HG02852 (cell line): Measurements from ENCODE around the gene SUCNR1.
"Not testable (repeated sequence)": the region's sequence is repeated elsewhere in the genome, so short reads cannot be mapped to it uniquely, and the experiment has no call there.

Experiments
- ATAC-seq: cut with Tn5 transposase; IDR thresholded peaks from one replicate; pipeline ENCODE4 v1.9.1; 2021; ENCODE audit warnings: mild to moderate bottlenecking, moderate library complexity; ENCODE audit not compliant: unreplicated experiment

The SUCNR1 gene

GRCh38 chr3:151900460-151900859, 27.0 kb downstream of the SUCNR1 start:
- no peak for ATAC-seq

- ATAC-seq: no peak
Observed at GRCh38 chr3:151900884-151901643, 27.6 kb downstream of the SUCNR1 start.

- no peak for ATAC-seq
Observed at GRCh38 chr3:151901644-151902285, 28.3 kb downstream of the SUCNR1 start.

- no peak for ATAC-seq
Observed at GRCh38 chr3:151903501-151903991, 30.1 kb downstream of the SUCNR1 start.

- no peak for ATAC-seq
Observed at GRCh38 chr3:151905647-151906046, 32.2 kb downstream of the SUCNR1 start.

- no peak for ATAC-seq
Observed at GRCh38 chr3:151906751-151907150, 33.3 kb downstream of the SUCNR1 start.

GRCh38 chr3:151908399-151908798, 35.0 kb downstream of the SUCNR1 start:
- ATAC-seq: no peak

GRCh38 chr3:151909681-151910405, 36.4 kb downstream of the SUCNR1 start:
- no peak for ATAC-seq

GRCh38 chr3:151911462-151911861, 38.0 kb downstream of the SUCNR1 start:
- no peak for ATAC-seq

GRCh38 chr3:151912028-151912427, 38.6 kb downstream of the SUCNR1 start:
- no peak for ATAC-seq

- no peak for ATAC-seq
Observed at GRCh38 chr3:151916781-151917180, 43.3 kb downstream of the SUCNR1 start.

GRCh38 chr3:151918253-151919029, 45.0 kb downstream of the SUCNR1 start:
- no peak for ATAC-seq

- ATAC-seq: no peak
Observed at GRCh38 chr3:151919030-151919328, 45.5 kb downstream of the SUCNR1 start.

- no peak for ATAC-seq
Observed at GRCh38 chr3:151919446-151919845, 46.0 kb downstream of the SUCNR1 start.

- ATAC-seq: no peak
Observed at GRCh38 chr3:151923901-151924300, 50.5 kb downstream of the SUCNR1 start.

- ATAC-seq: no peak
Observed at GRCh38 chr3:151924753-151925152, 51.3 kb downstream of the SUCNR1 start.

GRCh38 chr3:151925419-151925818, 52.0 kb downstream of the SUCNR1 start:
- ATAC-seq: no peak

GRCh38 chr3:151925876-151926275, 52.4 kb downstream of the SUCNR1 start:
- ATAC-seq: no peak

- no peak for ATAC-seq
Observed at GRCh38 chr3:151926956-151927355, 53.5 kb downstream of the SUCNR1 start.

- not testable (repeated sequence) for ATAC-seq
Observed at GRCh38 chr3:151927915-151928525, 54.6 kb downstream of the SUCNR1 start.

- no peak for ATAC-seq
Observed at GRCh38 chr3:151931171-151931570, 57.7 kb downstream of the SUCNR1 start.
